Activated T-cell treated with anti-CD3 and anti-CD28 coated beads, Interleukin-2, amount 50 U/mL, for 4 hours (primary cell): ENCODE results near the gene ZCCHC9. TPM values are rescaled to one million over a fixed set of nuclear protein-coding genes. Genes with fewer than 3 reads are reported as not detected.

Experiments
- ATAC-seq, 2 donors: fragments of 200-7000 bp; cut with Tn5 transposase; one replicate each; pipeline ENCODE4 v1.10.0; 2021
- DNase-seq: peaks from one replicate; pipeline ENCODE4 v3.0.0-alpha.2; 2020
- H3K27me3 Mint-ChIP-seq: one replicate; pipeline ENCODE4 v1.8.0; 2021; ENCODE audit warnings: low read depth, mixed read lengths
- H3K36me3 Mint-ChIP-seq: one replicate; pipeline ENCODE4 v1.8.0; 2022; ENCODE audit warnings: mixed read lengths; ENCODE audit not compliant: insufficient read depth
- H3K4me1 Mint-ChIP-seq: one replicate; pipeline ENCODE4 v1.8.0; 2021; ENCODE audit warnings: low read depth, mixed read lengths
- H3K4me3 Mint-ChIP-seq: one replicate; pipeline ENCODE4 v1.8.0; 2021; ENCODE audit warnings: mild to moderate bottlenecking, moderate library complexity, mixed read lengths
- H3K9me3 Mint-ChIP-seq: one replicate; pipeline ENCODE4 v1.8.0; 2021; ENCODE audit warnings: mixed read lengths
- total RNA-seq, 3 donors: library from RNA; stranded (reverse); gene quantifications; one replicate each; pipeline ENCODE4 v1.2.1, GENCODE V29; 2021

Gene ZCCHC9
- total RNA-seq, 3 donors from 2014 or later: 32.7 to 37.8 (median 37.4) TPM

DNA sequence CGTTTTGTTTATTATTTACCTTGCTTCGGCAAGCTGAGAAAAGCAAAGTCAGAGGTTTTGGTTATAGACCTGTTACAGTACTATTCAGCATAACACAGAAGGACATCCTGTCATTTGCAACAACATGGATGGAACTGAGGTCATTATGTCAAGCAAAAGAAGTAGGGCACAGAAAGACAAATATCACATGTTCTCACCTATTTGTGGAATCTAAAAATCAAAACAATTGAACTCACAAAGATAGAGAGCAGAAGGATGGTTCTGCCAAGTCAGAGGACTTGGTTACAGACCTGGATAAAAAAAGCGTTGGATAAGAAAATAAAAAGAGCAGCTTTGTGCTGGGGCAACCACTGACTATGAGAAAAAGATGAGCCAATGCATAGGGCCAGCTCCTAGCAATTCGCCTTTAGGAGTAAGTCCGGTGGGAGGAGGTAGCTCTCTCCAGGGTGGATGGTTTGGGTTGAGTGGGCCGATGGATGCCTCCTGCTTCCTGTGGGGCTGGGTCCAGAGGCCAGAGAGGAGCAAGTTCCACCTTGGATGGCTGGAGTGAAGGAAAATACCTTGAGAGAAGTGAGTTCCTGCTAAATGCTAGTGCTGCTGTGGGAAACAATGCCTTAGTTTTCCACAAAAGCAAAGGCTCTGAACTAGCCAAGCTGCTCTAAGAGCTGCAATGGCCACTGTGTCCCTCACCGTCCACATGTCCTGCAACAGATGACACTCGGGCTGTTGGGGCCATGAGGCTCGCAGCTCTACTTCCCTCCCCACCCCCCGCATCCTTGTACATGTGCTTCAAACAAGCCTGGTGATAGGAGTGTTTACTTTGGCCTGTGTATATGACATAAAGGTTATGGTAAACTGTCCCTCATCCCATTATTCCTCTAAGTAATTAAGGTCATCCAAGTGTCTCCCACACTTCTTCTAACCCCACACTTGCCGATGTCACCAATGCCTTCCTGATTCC, 54.2 kb downstream of the ZCCHC9 start:
- Mint-ChIP-seq H3K4me3 (no peak overlapping the region), H3K4me1 (no peaks in the 10 kb centered on the region), H3K27me3 (peaks cover 2% of the 10 kb centered on the region), H3K36me3 (no peaks in the 10 kb centered on the region), H3K9me3 (no peaks in the 10 kb centered on the region)
- ATAC-seq: no peak
- DNase-seq: no peak

DNA sequence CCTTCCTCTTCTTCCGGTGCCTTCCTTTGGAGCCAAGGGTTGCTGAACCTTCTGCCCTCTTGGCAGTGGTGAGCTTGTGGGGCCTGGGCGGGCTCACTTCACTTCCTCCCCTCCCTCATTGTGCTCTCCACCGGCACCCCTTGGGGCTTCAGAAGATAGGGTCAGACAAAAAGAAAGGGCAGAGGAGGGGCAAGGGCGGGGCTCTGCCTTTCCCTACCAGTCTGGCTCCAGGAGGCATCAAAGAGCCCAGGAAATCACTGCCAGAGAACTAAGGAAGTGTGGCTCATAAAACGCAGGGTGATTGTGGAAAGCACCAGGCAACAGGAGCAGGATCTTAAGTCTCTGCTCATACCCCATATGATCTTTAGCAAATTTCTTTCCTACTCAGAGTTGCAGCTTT, 57.7 kb downstream of the ZCCHC9 start:
- Mint-ChIP-seq H3K9me3 (no peaks in the 10 kb centered on the region), H3K4me1 (no peaks in the 10 kb centered on the region), H3K4me3 (no peak overlapping the region), H3K36me3 (no peaks in the 10 kb centered on the region), H3K27me3 (peaks cover 2% of the 10 kb centered on the region)
- no peak for ATAC-seq
- DNase-seq: no peak

DNA sequence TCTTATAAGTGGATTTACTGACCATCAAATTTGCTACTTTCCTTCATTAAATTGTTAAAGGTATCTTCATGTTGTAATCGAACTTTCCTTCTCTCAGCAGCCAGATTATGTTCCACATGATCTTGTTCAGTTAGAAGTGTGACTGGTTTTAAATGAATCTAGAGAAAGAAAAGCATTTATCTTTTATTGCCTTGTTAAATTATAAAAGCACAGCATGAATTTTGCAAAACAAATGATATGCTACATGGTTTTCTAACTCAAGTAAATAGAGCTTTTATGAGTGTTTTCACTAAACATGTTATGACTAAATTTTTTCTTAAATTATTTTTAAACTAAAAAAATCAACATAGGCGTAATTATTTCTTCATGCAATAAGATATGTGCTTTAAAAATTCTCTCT, 58.5 kb downstream of the ZCCHC9 start:
- H3K27me3 Mint-ChIP-seq: peaks cover 2% of the 10 kb centered on the region
- no peak overlapping the region for H3K4me3 Mint-ChIP-seq
- H3K9me3 Mint-ChIP-seq: no peaks in the 10 kb centered on the region
- no peak for DNase-seq
- H3K4me1 Mint-ChIP-seq: no peaks in the 10 kb centered on the region
- H3K36me3 Mint-ChIP-seq: no peaks in the 10 kb centered on the region
- no peak for ATAC-seq

DNA sequence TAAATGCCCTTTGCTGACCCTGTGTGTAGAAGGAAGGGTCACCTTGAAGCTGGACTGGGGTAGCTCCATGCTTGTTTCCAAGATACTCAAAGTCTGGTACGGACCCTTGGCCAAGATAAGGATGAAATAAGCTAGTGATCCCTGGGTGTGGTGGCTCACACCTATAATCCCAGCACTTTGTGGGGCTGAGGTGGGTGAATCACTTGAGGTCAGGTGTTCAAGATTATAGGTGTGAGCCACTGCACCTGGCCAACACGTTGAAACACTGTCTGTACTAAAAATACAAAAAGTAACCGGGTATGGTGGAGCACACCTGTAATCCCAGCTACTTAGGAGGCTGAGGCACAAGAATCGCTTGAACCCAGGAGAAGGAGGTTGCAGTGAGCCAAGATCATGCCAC, 59.3 kb downstream of the ZCCHC9 start:
- H3K4me1 Mint-ChIP-seq: no peaks in the 10 kb centered on the region
- no peaks in the 10 kb centered on the region for H3K36me3 Mint-ChIP-seq
- no peak for ATAC-seq
- H3K27me3 Mint-ChIP-seq: peaks cover 2% of the 10 kb centered on the region
- no peak overlapping the region for H3K4me3 Mint-ChIP-seq
- DNase-seq: no peak
- no peaks in the 10 kb centered on the region for H3K9me3 Mint-ChIP-seq

DNA sequence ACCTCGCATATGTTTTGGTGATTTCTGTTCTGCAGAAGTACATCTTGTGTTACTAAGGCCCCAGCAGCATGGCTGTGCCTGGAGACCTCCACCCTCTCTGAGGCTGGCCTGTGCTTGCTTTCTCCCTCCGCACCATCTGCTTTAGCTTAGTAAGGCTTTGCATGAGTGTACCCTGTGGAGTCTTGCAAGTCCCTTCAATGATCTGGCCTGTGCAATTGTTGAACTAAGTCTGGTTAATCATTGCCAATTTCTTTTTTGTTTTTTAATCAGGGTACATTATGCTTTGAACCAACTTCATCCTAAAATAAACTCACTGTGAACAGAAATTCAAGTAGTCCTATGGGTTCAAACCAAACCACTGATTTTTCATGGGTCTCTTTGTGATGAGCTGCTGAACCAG, 60.2 kb downstream of the ZCCHC9 start:
- H3K4me3 Mint-ChIP-seq: no peak overlapping the region
- no peaks in the 10 kb centered on the region for H3K9me3 Mint-ChIP-seq
- H3K27me3 Mint-ChIP-seq: peaks cover 2% of the 10 kb centered on the region
- no peaks in the 10 kb centered on the region for H3K36me3 Mint-ChIP-seq
- H3K4me1 Mint-ChIP-seq: no peaks in the 10 kb centered on the region
- ATAC-seq (no peak), DNase-seq (no peak)

Other genes with a start within 250 kb of the ZCCHC9 start
- gene CKMT2, start 68.3 kb upstream of the ZCCHC9 start, total RNA-seq: not detected
- not detected for gene ACOT12, start 92.5 kb downstream of the ZCCHC9 start, total RNA-seq